GM21737 (cell line): ENCODE data around the gene RAD51B.

Experiments
- ATAC-seq: cut with Tn5 transposase; IDR thresholded peaks from one replicate; pipeline ENCODE4 v1.9.1; 2021; ENCODE audit warnings: mild to moderate bottlenecking, moderate library complexity; ENCODE audit not compliant: unreplicated experiment

RAD51B gene

GRCh38 chr14:68682166-68683103 is 862.9 kb downstream of the RAD51B start:
- no peak for ATAC-seq

GRCh38 chr14:68683326-68683725 is 863.7 kb downstream of the RAD51B start:
- ATAC-seq, result no peak

- no peak for ATAC-seq
These were observed 865.2 kb downstream of the RAD51B start for GRCh38 chr14:68684466-68685418.

GRCh38 chr14:68685419-68686204 is 866.0 kb downstream of the RAD51B start:
- peak; percentile 74 for ATAC-seq

GRCh38 chr14:68686205-68686465 is 866.6 kb downstream of the RAD51B start:
- ATAC-seq, result no peak

- no peak for ATAC-seq
These were observed 867.1 kb downstream of the RAD51B start for GRCh38 chr14:68686724-68687123.

GRCh38 chr14:68687746-68688145 is 868.2 kb downstream of the RAD51B start:
- no peak for ATAC-seq

GRCh38 chr14:68688872-68689371 is 869.3 kb downstream of the RAD51B start:
- ATAC-seq, result no peak

GRCh38 chr14:68689511-68689910 is 869.9 kb downstream of the RAD51B start:
- no peak for ATAC-seq

GRCh38 chr14:68690089-68690958 is 870.7 kb downstream of the RAD51B start:
- ATAC-seq, result no peak

GRCh38 chr14:68691031-68691791 is 871.6 kb downstream of the RAD51B start:
- no peak for ATAC-seq

- ATAC-seq, result no peak
These were observed 872.2 kb downstream of the RAD51B start for GRCh38 chr14:68691792-68692118.

- ATAC-seq, result no peak
These were observed 872.6 kb downstream of the RAD51B start for GRCh38 chr14:68692216-68692615.

- no peak for ATAC-seq
These were observed 873.6 kb downstream of the RAD51B start for GRCh38 chr14:68692916-68693771.

GRCh38 chr14:68693926-68694325 is 874.3 kb downstream of the RAD51B start:
- no peak for ATAC-seq

GRCh38 chr14:68694516-68695235 is 875.1 kb downstream of the RAD51B start:
- ATAC-seq, result no peak

- ATAC-seq, result peak; percentile 71
These were observed 875.8 kb downstream of the RAD51B start for GRCh38 chr14:68695326-68695768.

GRCh38 chr14:68695856-68696255 is 876.3 kb downstream of the RAD51B start:
- no peak for ATAC-seq
